Sigmoid colon (tissue), 7 donors: ENCODE measurements around the gene PRKAR2B. TPM values are rescaled to one million over a fixed set of nuclear protein-coding genes. Genes with fewer than 3 reads are reported as not detected.

ENCODE experiments used
- DNase-seq: peaks from one replicate; pipeline ENCODE4 v3.0.0-alpha.2; 2019
- H3K27ac ChIP-seq, 4 donors: fragments of 200-600 bp; sonication (generic); one replicate each; pipeline ENCODE4 v1.5.1; 2016 to 2019; ENCODE audit warnings: mild to moderate bottlenecking in 1 of 4
- H3K27me3 ChIP-seq, 3 donors: fragments of 200-600 bp; sonication (generic); one replicate each; pipeline ENCODE4 v1.5.1; 2019; ENCODE audit warnings: mild to moderate bottlenecking in 1 of 3
- H3K36me3 ChIP-seq, 4 donors: fragments of 200-600 bp; sonication (generic); one replicate each; pipeline ENCODE4 v1.5.1; 2016 to 2019
- H3K4me1 ChIP-seq, 4 donors: fragments of 200-600 bp; sonication (generic); one replicate each; pipeline ENCODE4 v1.5.1; 2017 to 2019
- H3K4me3 ChIP-seq, 4 donors: fragments of 200-600 bp; sonication (generic); one replicate each; pipeline ENCODE4 v1.5.1; 2017 to 2019; ENCODE audit warnings: mild to moderate bottlenecking in 2 of 4, moderate library complexity in 1 of 4
- H3K9me3 ChIP-seq, 4 donors: fragments of 200-600 bp in 3 of 4; sonication (generic) in 3 of 4; one replicate each; pipeline versions ENCODE4 v1.5.1 to v1.6.1; 2013 to 2019
- EP300 ChIP-seq, 4 donors: sonication (generic); formaldehyde crosslinking; IDR thresholded peaks; one replicate each; pipeline ENCODE4 v1.6.1; 2017; ENCODE audit warnings: antibody characterized with exemption in 4 of 4
- POLR2A ChIP-seq, 2 donors: fragments of 450-650 bp; IDR thresholded peaks; one replicate each; pipeline ENCODE4 v1.6.1; 2016; ENCODE audit warnings: antibody characterized with exemption in 2 of 2, mild to moderate bottlenecking in 2 of 2, moderate library complexity in 2 of 2
- POLR2AphosphoS5 ChIP-seq, 4 donors: sonication (generic); formaldehyde crosslinking; IDR thresholded peaks; one replicate each; pipeline ENCODE4 v1.6.1; 2017; ENCODE audit warnings: antibody characterized with exemption in 4 of 4
- WGBS, 2 donors: extraction: QIAGEN DNeasy Blood & Tissue Kit; methylation state at CpG; one replicate each; pipeline ENCODE4 v1.1.7; 2013; 5-methylcytosine and 5-hydroxymethylcytosine counted together
- intact Hi-C: fragments of 100-400 bp; cut with DNase I; formaldehyde crosslinking; loops from one replicate; pipeline ENCODE4 v1.15.1; 2023
- polyA plus RNA-seq, 3 donors: library from polyadenylated mRNA; stranded (reverse); fragments of 200-250 nt; gene quantifications; one replicate each; pipeline ENCODE4 v1.2.3, GENCODE V29; 2013
- total RNA-seq, 4 donors: library from RNA; depleted of rRNA; stranded (reverse); fragments of >200 nt; gene quantifications; one replicate each; pipeline ENCODE4 v1.1.0, GENCODE V29; 2016
- TF ChIP-seq, protein P1 (sequence below), 4 experiments: fragments of 450-650 bp in 3 of 4; fragments of 200-600 bp in 1 of 4; IDR thresholded peaks; one replicate each; pipeline ENCODE4 v1.5.1; 2016 to 2019; ENCODE audit warnings: antibody characterized with exemption in 4 of 4, mild to moderate bottlenecking in 3 of 4, moderate library complexity in 2 of 4
- donor health status: healthy with polysubstance abuse.
- donor health status: Bipolar disorder and iron deficiency.
- donor health status: healthy.

The PRKAR2B gene
- total and polyA plus RNA-seq, 7 donors, result 8.1 to 40.0 (median 20.2) TPM

DNA sequence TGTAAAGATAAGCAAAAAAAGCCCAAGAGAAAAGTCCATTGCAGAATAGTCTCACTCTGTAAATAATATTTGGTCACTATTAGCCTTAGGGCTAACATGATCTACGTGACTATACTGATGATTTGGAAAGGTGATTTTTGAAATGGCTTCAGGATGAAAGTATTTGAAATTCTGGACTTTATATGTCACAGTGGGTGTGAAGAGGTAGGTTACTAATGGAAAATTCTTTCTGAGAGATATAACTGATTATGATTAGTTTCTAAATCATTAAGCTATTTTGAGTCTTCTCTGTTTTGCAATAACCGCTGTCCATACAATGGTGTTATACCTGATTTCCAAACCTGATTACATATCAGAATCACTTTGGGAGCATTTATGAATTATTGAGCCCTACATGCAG, 104.2 kb downstream of the PRKAR2B start:
- intact Hi-C loops, result loop anchor here (10.0 kb wide), 1 partner anchor 104 kb away; the partner anchor contains the start of gene PRKAR2B
- H3K9me3 ChIP-seq, result no peaks in the 10 kb centered on the region
- TF ChIP-seq, protein P1, sequence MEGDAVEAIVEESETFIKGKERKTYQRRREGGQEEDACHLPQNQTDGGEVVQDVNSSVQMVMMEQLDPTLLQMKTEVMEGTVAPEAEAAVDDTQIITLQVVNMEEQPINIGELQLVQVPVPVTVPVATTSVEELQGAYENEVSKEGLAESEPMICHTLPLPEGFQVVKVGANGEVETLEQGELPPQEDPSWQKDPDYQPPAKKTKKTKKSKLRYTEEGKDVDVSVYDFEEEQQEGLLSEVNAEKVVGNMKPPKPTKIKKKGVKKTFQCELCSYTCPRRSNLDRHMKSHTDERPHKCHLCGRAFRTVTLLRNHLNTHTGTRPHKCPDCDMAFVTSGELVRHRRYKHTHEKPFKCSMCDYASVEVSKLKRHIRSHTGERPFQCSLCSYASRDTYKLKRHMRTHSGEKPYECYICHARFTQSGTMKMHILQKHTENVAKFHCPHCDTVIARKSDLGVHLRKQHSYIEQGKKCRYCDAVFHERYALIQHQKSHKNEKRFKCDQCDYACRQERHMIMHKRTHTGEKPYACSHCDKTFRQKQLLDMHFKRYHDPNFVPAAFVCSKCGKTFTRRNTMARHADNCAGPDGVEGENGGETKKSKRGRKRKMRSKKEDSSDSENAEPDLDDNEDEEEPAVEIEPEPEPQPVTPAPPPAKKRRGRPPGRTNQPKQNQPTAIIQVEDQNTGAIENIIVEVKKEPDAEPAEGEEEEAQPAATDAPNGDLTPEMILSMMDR (IDR thresholded peaks at IDR 0.05), result no peak
- TF ChIP-seq POLR2A (IDR thresholded peaks at IDR 0.05) (no peak), EP300 (IDR thresholded peaks at IDR 0.05) (no peak), POLR2AphosphoS5 (IDR thresholded peaks at IDR 0.05) (no peak)
- H3K36me3 ChIP-seq, result no peaks in the 10 kb centered on the region
- no peaks in the 10 kb centered on the region for H3K4me1 ChIP-seq
- H3K27ac ChIP-seq, result no peak overlapping the region
- WGBS, 2 donors, result 96 to 98% methylated on average over 2 of the region's 2 CpGs
- no peak for DNase-seq
- no peaks in the 10 kb centered on the region for H3K27me3 ChIP-seq
- no peak overlapping the region for H3K4me3 ChIP-seq

DNA sequence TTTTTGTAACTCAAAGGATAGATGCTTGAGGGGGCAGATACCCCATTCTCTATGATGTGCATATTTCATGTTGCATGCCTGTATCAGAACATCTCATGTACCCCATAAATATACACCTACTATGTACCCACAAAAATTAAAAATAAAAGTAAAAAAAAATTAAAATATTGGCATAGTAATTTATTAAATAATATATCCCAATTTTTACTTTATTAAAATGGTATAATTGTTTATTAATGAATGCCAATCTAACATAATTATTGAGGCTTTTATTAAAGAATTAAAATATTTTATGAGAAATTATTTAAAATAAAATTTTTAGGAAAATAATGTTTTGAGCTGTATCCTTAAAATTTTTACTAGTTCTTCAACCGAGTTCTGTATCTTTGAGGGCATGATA, 105.4 kb downstream of the PRKAR2B start:
- H3K36me3 ChIP-seq, result no peaks in the 10 kb centered on the region
- no peaks in the 10 kb centered on the region for H3K27me3 ChIP-seq
- TF ChIP-seq EP300 (IDR thresholded peaks at IDR 0.05) (no peak), POLR2AphosphoS5 (IDR thresholded peaks at IDR 0.05) (no peak), POLR2A (IDR thresholded peaks at IDR 0.05) (no peak)
- TF ChIP-seq, protein P1 (IDR thresholded peaks at IDR 0.05), result no peak
- no peak overlapping the region for H3K27ac ChIP-seq
- no peaks in the 10 kb centered on the region for H3K4me1 ChIP-seq
- DNase-seq, result no peak
- H3K9me3 ChIP-seq, result no peaks in the 10 kb centered on the region
- H3K4me3 ChIP-seq, result no peak overlapping the region
- WGBS, 2 donors, result 81 to 90% methylated on average over 1 of the region's 1 CpG
- intact Hi-C loops, result loop anchor here (5.0 to 10.0 kb wide), 3 partner anchors 105 to 488 kb away; partner anchors contain the start of genes CCDC71L and PRKAR2B

DNA sequence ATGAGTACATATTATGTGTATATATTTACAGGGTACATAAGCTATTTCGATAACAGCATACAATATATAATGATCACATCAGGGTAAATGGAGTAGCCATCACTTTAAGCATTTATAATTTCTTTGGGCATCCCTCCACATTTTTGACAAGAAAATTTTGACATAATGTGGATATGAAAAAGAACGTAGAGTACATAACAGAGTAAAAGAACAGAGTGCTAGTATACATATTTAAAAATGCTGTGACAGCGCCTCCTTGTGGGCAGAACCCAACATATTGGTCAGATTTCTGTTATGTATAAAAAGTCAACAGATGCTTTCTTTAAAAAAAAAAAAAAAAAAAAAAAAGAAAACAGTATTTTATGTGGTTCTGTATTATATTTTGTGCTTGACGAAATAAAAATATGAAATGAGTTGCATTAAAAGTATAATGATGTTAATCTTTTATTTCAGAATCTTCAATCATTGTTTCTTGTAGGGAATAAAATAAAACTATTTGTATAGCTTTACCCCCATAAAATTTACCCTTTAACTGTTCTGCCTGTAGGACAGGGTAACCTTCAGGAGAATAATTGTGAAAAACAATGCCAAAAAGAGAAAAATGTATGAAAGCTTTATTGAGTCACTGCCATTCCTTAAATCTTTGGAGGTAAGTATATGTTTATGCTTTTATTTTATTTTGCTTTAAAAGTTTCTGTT, 106.0 kb downstream of the PRKAR2B start:
- DNase-seq, result peak; percentile 86
- H3K36me3 ChIP-seq, result no peaks in the 10 kb centered on the region
- TF ChIP-seq POLR2A (IDR thresholded peaks at IDR 0.05), result no peak
- TF ChIP-seq, protein P1 (IDR thresholded peaks at IDR 0.05), result peak in 3 of 4 experiments; percentile 28 to 57 (median 50)
- no peak overlapping the region for H3K27ac ChIP-seq
- no peak overlapping the region for H3K4me3 ChIP-seq
- H3K4me1 ChIP-seq, result no peaks in the 10 kb centered on the region
- H3K9me3 ChIP-seq, result no peaks in the 10 kb centered on the region
- intact Hi-C loops, result loop anchor here (5.0 kb wide), 2 partner anchors 203 to 488 kb away; partner anchors contain the start of gene CCDC71L
- 15 to 24% methylated on average over 4 of the region's 4 CpGs for whole genome bisulfite sequencing, 2 donors
- H3K27me3 ChIP-seq, result no peaks in the 10 kb centered on the region

DNA sequence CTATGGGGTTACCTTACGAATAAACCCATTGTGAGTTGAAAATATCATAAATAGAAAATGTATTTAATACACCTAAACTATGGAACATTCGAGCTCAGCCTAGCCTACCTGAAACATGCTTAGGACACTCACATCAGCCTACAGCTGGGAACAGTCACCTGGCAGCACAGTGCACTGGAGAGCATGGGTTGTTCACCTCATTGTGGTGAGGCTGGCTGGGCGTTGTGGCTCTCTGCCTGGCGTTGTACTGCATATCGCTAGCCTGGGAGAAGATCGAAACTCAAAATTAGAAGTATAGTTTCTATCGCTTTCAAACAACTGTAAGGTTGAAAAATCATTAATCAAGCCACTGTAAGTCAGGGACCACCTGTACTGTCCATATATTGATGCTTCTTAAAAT, 107.0 kb downstream of the PRKAR2B start:
- no peak for TF ChIP-seq POLR2A (IDR thresholded peaks at IDR 0.05)
- intact Hi-C loops, result loop anchor here (5.0 kb wide), 2 partner anchors 204 to 489 kb away; partner anchors contain the start of gene CCDC71L
- Histone ChIP-seq H3K27me3 (no peaks in the 10 kb centered on the region), H3K36me3 (no peaks in the 10 kb centered on the region), H3K27ac (no peak overlapping the region), H3K4me1 (no peaks in the 10 kb centered on the region), H3K9me3 (no peaks in the 10 kb centered on the region), H3K4me3 (no peak overlapping the region)
- DNase-seq, result no peak
- WGBS, 2 donors, result 93 to 96% methylated on average over 7 of the region's 7 CpGs

DNA sequence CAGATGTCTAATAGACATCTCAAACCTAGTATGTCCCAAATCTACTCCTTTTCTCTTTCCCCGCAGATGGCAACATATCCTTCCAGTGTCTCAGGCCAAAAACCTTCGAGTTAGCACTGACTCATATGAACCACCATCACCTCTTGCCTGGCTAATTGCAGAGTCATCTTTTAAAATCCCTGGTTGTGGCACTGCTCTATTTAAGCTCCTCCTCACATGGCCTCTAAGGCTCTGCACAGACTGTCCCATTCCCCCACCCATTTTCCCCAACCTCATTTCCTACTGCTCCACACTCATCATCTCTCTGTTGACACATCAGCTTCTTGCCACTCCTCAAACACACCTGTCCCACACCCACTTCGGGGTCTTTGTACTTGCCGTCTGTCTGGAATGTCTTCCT, 107.5 kb downstream of the PRKAR2B start:
- TF ChIP-seq EP300 (IDR thresholded peaks at IDR 0.05) (no peak), POLR2A (IDR thresholded peaks at IDR 0.05) (no peak), POLR2AphosphoS5 (IDR thresholded peaks at IDR 0.05) (no peak)
- TF ChIP-seq, protein P1 (IDR thresholded peaks at IDR 0.05), result no peak
- 14 to 63% methylated on average over 4 of the region's 4 CpGs for WGBS, 2 donors
- H3K27ac ChIP-seq, result no peak overlapping the region
- H3K27me3 ChIP-seq, result no peaks in the 10 kb centered on the region
- DNase-seq, result no peak
- H3K36me3 ChIP-seq, result no peaks in the 10 kb centered on the region
- H3K4me1 ChIP-seq, result no peaks in the 10 kb centered on the region
- intact Hi-C loops, result loop anchor here (5.0 kb wide), 2 partner anchors 205 to 490 kb away; partner anchors contain the start of gene CCDC71L
- H3K4me3 ChIP-seq, result no peak overlapping the region
- no peaks in the 10 kb centered on the region for H3K9me3 ChIP-seq
